Measurements from ENCODE around the gene GPR18. TPM values are rescaled to one million over a fixed set of nuclear protein-coding genes. Genes with fewer than 3 reads are reported as not detected.

Gene GPR18
- total RNA-seq, 3 donors from 2014 or later: 0.35 to 0.60 (median 0.46) TPM

GRCh38 chr13:99208185-99208584 is 50.0 kb downstream of the GPR18 start:
- ATAC-seq (no peak), DNase-seq (no peak)
- H3K4me3 ChIP-seq: no peak overlapping the region
- no peaks in the 10 kb centered on the region for H3K9me3 ChIP-seq
- H3K36me3 ChIP-seq (ENCODE audit: low read depth): no peaks in the 10 kb centered on the region
- peaks cover 10% of the 10 kb centered on the region for H3K4me1 ChIP-seq (ENCODE audit: low read depth)
- intact Hi-C loops (cut with DNase I, micrococcal nuclease): no loop called here
- TF ChIP-seq CTCF (IDR thresholded peaks at IDR 0.05): no peak

- Histone ChIP-seq H3K36me3 (ENCODE audit: low read depth) (no peaks in the 10 kb centered on the region), H3K4me3 (no peak overlapping the region), H3K9me3 (no peaks in the 10 kb centered on the region), H3K4me1 (ENCODE audit: low read depth) (peaks cover 15% of the 10 kb centered on the region)
- DNase-seq (no peak), ATAC-seq (no peak)
- no peak for TF ChIP-seq CTCF (IDR thresholded peaks at IDR 0.05)
- intact Hi-C loops (cut with DNase I, micrococcal nuclease): no loop called here
These were observed 50.7 kb downstream of the GPR18 start for GRCh38 chr13:99207511-99207910.

GRCh38 chr13:99206873-99207272 is 51.3 kb downstream of the GPR18 start:
- no peak for TF ChIP-seq CTCF (IDR thresholded peaks at IDR 0.05)
- intact Hi-C loops (cut with DNase I, micrococcal nuclease): no loop called here
- Histone ChIP-seq H3K9me3 (no peaks in the 10 kb centered on the region), H3K4me3 (no peak overlapping the region), H3K36me3 (ENCODE audit: low read depth) (no peaks in the 10 kb centered on the region), H3K4me1 (ENCODE audit: low read depth) (peaks cover 20% of the 10 kb centered on the region)
- ATAC-seq (no peak), DNase-seq (no peak)

- H3K4me1 ChIP-seq (ENCODE audit: low read depth): peaks cover 20% of the 10 kb centered on the region
- DNase-seq (no peak), ATAC-seq (no peak)
- intact Hi-C loops (cut with DNase I, micrococcal nuclease): no loop called here
- no peaks in the 10 kb centered on the region for H3K9me3 ChIP-seq
- no peak for TF ChIP-seq CTCF (IDR thresholded peaks at IDR 0.05)
- no peaks in the 10 kb centered on the region for H3K36me3 ChIP-seq (ENCODE audit: low read depth)
- no peak overlapping the region for H3K4me3 ChIP-seq
These were observed 52.0 kb downstream of the GPR18 start for GRCh38 chr13:99206226-99206625.

GRCh38 chr13:99205621-99206220 is 52.5 kb downstream of the GPR18 start:
- TF ChIP-seq CTCF (IDR thresholded peaks at IDR 0.05): no peak
- intact Hi-C loops (cut with DNase I, micrococcal nuclease): no loop called here

More at GRCh38 chr13:99205621-99206220, 52.5 kb downstream of the GPR18 start:
- Histone ChIP-seq H3K9me3 (no peaks in the 10 kb centered on the region), H3K36me3 (ENCODE audit: low read depth) (no peaks in the 10 kb centered on the region), H3K4me1 (ENCODE audit: low read depth) (peaks cover 20% of the 10 kb centered on the region), H3K4me3 (no peak overlapping the region)
- no peak for DNase-seq
- ATAC-seq: no peak

Other genes starting within 250 kb of the GPR18 start
- gene UBAC2, start 57.5 kb downstream of the GPR18 start, total RNA-seq: 10 to 100 TPM; 57.4 to 74.2 (median 67.5) TPM
- 10 to 100 TPM in 1 of 3 donors, 1 to 10 TPM in 2; 1.6 to 15.3 (median 5.0) TPM for gene GPR183, start 49.0 kb upstream of the GPR18 start, total RNA-seq
- gene TM9SF2, start 243.1 kb upstream of the GPR18 start, total RNA-seq: 100 to 1,000 TPM; 129 to 202 (median 200) TPM